GM21423 (cell line): ENCODE results near the gene FYB1.

Source experiments
- ATAC-seq: cut with Tn5 transposase; IDR thresholded peaks from one replicate; pipeline ENCODE4 v1.9.1; 2021; ENCODE audit warnings: mild to moderate bottlenecking, moderate library complexity; ENCODE audit not compliant: unreplicated experiment

FYB1 gene

DNA sequence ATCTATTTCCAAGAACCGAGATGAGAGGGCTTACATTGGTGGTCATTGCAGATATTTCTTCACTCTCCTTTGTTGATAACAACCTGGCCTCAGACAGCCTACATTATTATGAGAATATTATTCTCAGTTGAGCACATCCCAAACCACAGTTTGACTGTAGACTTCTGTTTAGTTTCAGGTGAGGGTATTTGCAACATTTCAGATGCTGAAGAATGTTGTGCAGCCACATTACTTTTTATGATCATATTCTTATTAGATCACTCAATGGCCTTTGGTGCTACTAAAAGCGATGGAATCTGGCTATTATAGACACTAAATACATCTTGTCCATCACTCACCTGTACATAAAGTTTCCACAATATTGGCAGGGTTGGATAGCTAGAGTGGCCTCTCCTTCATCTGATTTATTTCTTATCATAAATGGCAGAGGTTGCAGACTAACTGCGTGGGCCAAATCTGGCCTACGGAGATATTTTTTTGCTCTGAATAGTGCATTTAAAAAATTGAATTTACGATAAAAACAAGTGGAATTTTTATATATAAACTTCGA, 119.0 kb downstream of the FYB1 start:
- no peak for ATAC-seq

GRCh38 chr5:39099831-39100230, 119.5 kb downstream of the FYB1 start:
- no peak for ATAC-seq

DNA sequence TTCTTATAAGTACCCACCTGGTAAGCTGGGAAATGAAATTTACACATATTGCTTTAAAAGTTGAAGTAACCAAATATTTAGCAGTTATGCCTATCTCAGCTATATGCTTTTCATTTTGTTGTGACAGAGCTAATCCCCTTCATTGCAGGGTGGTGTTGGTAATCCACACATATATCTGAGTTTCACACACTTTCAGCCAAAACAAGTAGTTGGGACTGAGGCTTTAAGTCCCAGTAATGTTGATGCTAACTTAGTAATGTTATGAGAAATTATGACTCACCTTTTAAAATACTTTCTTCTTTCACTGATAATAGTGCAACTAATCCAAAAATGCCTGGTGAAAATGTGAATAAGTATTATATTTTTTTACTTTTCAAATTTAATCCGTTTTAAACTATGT, 126.0 kb downstream of the FYB1 start:
- no peak for ATAC-seq

DNA sequence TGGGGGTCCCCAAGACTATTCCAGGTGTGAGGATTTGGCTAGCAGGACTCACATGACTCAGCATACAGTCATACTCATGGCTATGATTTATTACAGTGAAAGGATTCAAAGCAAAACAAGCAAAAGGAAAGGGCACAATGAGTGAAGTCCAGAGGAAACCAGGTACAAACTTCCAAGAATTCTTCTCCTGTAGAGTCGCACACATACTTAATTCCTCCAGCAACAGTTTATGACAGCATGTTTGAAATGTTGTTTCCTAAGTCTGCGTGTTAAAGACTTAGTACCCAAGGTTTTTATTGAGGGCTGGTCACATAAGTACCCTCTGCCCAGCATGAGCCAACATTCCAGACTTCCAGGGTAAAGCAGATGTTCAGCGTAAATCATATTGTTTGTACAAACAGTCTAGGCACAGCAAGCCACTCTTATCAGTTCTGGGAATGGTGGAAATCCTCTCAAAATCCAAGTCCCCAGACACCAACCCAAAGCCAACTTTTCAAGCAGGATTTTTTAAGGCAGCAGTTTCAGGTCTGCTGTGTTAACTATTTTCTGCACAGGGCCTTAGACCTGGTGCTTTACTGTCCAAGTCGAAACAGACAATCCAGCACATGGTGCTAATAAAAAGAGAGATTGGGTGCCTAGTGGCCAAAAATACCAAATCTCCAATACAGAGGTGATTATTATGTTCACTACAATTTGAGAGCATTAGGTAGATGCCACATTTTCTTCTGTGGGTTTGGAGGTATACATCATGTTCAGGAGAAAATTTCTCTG, 126.6 kb downstream of the FYB1 start:
- ATAC-seq = no peak

DNA sequence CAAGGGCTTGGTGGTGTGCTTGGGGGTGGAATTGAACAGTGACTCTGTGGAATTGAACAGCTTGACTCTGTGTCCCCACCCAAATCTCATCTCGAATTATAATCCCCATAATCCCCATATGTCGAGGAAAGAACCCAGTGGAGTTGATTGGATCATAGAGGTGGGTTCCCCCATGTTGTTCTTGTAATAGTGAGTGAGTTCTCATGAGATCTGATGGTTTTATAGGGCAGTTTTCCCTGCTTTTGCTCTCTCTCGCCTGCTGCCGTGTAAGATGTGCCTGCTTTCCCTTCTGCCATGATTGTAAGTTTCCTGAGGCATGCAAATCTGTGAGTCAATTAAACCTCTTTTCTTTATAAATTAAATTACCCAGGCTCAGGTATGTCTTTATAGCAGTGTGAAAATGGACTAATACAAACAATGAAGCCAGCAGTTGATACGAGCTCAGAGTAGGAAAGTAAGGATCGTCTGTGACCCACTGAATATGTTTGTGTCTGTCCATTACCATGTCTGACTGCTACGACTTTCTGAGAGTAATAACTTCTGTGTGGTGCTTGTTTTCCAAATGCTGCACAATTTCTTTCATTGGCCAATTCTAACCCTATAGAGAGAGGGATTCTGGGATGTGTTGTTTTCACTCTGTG, 127.3 kb downstream of the FYB1 start:
- no peak for ATAC-seq

GRCh38 chr5:39083968-39084367, 135.4 kb downstream of the FYB1 start:
- no peak for ATAC-seq

GRCh38 chr5:39082995-39083394, 136.4 kb downstream of the FYB1 start:
- ATAC-seq = no peak

DNA sequence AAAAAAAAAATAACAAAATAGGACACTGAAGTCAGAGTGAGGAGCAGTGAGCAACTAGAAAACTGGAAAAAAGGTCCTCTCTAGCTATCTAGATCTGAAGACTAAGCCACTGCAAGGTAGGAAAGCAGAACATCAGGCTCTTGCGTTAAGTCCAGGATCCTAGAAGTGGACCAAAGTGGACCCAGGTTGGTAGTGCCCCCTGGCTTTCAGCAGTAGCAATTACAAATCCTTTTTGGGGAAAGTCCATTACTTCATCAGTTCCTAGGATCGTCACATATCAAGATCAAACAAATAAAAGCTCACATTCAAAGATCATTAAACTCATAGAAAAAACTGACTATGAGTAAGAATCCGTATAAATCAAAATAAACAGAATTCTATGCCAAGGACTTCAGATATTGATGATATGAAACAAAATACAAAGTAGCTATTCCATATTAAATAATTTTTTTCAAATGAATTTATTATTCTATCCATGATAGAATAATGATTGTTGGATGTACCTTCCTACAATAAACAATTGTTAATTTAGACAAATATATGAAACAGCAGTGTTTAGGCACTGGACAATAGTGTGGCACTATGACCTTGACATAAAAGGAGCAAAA, 138.7 kb downstream of the FYB1 start:
- peak; percentile 45 for ATAC-seq

DNA sequence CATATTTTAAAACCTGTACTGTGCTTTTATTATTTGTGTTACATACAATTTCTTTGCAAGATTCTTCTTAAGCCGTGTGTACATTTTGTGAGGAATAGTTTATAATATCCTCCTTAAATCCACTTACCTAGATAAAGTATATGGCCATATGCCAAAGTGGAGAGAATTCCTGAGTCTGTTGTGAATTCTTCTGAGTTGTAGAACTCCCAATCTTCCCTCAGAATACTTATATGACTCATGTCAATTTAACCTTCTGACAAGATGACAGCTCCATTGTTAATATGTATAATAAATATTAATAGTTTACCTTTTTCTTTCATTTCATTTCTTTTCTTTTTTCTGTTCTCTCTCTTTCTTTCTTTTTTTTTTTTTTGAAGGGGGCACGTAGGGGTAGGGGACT, 139.2 kb downstream of the FYB1 start:
- no peak for ATAC-seq

- ATAC-seq = no peak
Measured at GRCh38 chr5:39079147-39079546, 140.2 kb downstream of the FYB1 start.

GRCh38 chr5:39076757-39077728, 142.3 kb downstream of the FYB1 start:
- ATAC-seq = peak; percentile 15

DNA sequence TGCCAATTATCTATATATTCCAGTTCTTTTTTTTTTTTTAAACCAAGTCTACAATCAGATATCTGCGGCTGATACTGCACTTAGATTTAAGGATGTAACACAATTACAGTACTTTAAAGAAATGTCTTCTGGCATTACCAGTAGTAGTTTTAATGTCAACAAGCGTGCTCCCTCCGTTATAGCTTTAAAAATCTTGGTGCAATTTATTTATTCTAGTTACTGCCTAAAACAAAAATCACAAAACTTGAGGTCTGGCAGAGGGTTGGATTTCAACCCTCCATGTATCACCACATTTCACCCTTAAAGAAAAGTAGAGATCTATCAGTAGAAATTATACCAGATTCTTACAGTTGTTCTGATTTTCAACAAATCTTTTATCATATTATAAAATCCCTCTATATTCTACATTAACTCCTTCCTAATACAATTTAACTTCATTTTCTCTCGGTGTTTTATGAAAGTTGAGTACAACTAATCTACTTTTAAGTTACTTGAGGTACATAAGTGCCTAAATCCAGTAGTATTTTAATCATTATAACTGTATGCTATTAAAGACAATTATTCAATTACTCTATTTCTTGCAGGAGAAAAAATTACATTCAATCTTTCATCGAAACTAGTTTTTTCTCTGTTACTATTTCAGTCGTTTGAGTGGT, 143.1 kb downstream of the FYB1 start:
- no peak for ATAC-seq

DNA sequence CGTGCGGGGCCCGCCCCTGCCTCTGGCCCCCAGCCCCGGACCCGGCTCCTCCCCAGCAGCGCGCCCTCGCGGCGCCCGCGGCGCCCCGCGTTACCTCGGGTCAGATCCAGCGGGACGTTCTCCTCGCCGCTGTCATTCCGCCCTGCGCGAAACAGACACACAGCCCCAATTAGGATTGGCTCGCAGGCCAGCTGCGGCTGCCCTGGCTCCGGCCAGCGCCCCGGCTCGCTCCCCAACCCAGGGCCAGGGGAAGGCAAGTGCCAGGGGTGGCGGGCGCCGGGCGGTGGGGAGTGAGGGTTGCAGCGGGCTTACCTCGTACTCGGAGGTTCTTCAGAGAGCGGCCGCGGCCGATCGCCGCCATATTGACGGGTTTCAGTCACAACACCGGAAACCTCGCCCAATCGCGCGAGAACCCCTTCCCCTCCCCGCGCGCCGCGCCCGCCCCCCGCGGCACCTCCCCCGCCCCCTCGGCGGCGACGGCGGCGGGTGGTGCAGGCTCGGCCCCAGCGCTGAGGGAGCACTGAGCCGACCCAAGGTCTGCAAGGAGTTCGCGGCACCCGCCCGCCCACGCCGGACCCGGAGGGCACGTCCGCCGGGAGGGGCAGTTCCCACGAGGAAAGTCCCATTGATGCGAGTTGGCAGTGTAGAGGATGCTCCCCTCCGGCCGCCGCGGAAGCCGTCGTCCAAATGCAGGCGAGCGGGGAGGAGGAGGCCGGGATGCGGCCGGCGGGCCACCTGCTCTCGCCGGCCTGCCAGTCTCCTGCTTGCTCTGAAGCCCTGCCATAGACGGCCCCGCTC, 145.1 kb downstream of the FYB1 start, which contains the start of gene RICTOR:
TSS of gene RICTOR (minus strand) at position 383 of the 798 bp plus-strand sequence. CDS start at position 361, 22 bp downstream.
- ATAC-seq = peak; percentile 61

- ATAC-seq = peak; percentile 26
Measured at GRCh38 chr5:39073767-39074016, 145.7 kb downstream of the FYB1 start.

DNA sequence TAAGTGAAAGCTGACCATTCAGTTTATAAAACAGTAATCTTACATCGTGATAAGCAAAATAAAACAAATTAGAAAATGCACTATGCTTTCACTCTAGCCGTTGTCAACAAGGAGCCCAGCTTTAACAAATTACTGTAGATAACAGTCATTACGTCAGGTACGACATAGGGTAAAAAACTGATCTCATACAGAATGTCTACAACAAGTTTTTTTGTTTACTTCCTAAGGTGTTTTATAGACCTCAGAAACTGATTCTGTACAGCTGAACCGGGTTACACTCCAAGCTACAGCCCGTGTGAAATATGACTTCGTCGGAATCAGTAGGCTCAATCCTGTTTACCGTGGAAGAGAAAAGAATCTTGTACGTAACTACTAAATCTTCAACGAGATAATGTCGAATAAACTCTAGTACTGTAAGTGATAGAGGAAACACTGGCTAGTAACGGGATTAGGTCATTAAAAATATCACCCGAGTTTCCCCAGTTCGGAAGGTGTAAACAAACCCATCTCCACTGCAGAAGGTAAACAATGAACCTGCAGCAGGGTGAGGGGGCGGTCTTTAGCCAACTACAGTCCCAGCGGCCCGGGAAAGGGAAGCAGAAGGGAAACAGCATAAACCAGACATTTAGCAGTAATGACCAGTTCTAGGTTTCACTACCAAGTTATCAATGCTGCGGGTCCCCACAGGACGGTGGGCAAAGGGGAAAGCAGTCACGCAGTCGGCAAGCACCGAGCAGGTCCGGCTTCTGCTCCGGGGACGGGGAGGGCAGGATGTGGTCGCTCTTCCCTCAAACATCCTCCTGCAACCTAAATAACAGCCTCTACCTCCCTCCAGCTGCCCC, 146.2 kb downstream of the FYB1 start:
- peak; percentile 40 for ATAC-seq

DNA sequence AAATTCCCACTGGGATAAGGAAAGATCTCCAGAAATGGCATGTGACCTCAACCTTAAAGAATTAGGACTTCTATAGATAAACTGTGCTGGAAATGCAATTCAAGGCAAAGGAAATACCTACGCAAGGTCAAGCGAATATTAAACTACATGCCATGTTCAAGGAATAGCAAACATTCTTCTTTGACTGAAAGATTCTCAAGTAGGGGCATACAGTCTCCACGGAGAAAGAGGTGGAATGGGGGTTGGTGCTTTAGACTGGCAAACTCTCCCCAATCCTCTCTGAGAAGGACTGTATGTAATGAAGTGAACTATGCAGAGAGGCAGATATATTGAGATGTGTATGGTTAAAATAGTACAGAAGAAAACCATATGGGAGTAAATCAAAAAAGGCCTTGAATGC, 151.3 kb downstream of the FYB1 start:
- ATAC-seq = no peak

DNA sequence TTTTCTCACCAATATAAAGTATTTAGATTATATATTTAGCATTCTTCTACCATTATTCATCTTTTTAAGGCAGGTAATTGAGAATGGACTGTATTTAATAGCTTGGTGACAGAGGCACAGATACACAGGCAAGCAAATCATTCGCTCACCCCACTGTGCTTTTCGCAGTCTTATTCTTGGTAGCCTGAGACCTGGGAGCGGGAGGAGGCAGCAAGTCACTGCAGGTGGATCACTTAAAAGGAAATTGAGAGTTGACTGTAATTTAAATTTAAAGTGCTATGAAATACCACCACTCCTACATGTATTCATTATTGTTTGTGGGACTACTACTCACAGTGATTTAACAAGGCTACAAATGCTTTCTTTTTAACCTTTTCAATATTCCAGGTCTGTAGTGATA, 154.9 kb downstream of the FYB1 start:
- ATAC-seq = no peak

- ATAC-seq = no peak
Measured at GRCh38 chr5:39063037-39063436, 156.3 kb downstream of the FYB1 start.

DNA sequence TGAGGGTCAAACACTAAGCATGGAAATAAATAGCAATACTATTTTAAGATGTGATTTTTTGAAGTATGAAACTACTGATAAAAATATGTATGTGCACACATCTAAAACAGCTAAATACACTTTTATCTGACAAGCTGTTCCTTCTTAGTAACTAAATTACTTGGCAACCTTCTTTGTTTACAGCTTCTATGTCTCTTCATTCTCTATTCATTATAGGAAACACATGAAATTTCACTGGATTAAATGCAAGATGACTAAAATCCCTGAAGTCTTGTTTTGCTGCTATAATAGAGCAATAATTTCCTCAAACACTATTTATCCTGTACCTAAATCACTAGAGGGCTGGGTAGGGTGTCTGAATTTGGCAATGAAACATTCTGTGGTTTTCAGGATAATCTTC, 156.8 kb downstream of the FYB1 start:
- no peak for ATAC-seq
